GM21529 (cell line): ENCODE data around the gene ARMC9.
"Not testable (repeated sequence)": the region's sequence is repeated elsewhere in the genome, so short reads cannot be mapped to it uniquely, and the experiment has no call there.

Experiments used
- ATAC-seq: cut with Tn5 transposase; IDR thresholded peaks from one replicate; pipeline ENCODE4 v1.9.1; 2021; ENCODE audit not compliant: unreplicated experiment

Gene ARMC9

DNA sequence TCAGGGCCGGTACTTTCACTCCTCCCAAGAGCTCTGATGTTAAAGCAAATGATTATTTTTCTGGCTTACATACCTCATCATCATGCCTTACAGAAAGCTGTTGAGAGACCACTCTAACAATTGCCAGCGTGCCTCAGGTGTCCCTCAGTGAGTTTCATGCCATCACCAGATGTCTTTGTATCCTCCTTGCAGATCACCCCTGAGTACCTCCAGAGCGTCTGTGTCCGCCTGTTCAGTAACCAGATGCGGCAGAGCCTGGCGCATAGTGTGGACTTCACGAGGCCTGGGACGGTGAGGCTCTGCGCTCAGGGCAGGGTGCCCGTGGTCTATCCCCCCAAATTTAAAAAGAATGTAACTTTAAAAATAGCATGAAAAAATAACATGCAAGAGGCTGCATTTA, 41.3 kb downstream of the ARMC9 start:
- no peak for ATAC-seq

DNA sequence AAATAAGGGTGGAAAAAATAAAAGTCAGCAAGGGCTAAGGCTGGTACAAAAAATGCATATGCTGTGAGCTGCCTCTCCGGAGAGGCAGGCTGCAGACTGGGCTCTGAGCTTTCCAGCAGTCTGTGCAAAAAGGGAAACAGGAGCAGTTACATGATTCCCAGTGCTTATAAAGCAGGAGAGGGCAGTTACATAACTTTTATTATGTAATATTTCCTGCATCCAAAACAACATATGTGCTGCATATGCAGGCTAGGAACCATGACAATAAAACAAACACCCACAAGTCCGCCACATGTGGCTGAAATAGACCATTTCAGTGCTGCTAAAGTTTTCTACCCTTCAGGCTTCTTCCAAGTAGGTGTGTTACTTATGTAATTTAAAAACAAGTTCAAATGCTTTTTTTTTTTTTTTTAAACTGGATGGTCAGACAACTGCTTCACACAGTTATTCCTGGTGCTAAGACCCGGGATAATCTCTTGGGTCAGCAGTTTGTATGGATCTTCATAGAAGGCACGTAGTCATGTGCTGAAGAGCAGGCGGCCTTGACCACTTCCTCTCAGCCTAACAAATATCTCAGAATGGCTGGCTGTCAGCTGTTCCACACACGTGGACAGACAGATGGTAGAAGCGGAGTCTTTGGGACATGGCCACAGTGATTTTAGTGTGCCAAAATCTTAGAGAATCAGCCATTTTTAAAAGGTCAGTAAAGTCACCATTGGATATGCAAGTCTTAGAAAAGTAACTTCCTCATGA, 43.5 kb downstream of the ARMC9 start:
- ATAC-seq, result no peak

DNA sequence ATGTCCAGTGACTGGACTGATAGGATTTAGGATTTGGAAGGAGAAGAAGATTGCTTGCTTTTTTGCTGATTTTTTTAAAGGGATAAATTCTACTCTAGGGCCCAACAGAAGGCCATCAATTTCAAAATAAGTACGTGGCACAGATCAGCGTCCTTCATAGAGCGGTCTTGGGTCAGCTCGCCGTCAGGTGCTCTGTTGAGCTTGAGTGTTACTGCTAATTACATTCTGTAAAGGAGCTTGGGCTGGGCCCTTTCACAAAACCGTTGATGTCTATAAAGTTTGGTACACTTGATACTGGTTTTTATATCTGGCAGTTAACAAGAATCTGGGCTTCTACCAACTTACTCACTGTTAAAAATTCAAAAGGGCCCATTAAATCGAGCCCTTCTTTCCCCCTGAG, 45.4 kb downstream of the ARMC9 start:
- no peak for ATAC-seq

DNA sequence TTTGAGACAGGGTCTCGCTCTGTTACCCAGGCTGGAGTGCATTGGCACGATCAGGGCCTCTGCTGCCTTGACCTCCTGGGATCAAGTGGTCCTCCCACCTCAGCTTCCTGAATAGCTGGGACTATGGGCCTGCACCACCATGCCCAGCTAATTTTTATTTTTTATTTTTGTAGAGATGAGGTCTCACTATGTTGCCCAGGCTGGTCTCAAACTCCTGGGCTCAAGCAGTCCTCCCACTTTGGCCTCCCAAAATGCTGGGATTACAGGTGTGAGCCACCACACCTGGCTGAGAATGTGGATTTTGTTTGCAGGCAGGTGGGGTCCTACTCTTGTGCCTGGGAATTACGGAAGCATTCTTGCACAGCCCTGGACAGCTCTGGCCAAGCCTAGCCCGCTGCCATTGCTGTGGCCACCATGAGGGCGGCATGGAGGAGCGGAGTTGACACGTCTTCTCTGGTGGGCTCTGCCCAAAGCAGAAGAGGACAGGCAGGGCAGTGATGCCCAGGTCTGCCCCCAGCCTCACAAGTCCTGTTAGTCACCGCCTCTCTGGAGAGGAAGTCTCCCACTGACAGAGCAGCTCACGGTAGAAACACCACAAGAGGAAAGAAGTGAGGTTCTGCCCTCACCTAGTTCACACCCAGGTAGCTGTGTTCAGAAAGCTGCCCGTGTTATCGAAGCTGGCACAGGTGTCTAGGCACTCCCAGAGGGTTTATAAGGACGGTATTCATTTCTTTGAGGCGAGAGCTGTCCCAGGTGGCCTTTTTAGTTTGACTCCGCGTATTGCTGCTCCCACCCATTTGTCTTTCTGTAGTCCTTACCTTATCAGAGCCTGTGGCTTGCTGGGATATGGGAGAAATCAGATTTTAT, 46.2 kb downstream of the ARMC9 start:
- no peak for ATAC-seq

DNA sequence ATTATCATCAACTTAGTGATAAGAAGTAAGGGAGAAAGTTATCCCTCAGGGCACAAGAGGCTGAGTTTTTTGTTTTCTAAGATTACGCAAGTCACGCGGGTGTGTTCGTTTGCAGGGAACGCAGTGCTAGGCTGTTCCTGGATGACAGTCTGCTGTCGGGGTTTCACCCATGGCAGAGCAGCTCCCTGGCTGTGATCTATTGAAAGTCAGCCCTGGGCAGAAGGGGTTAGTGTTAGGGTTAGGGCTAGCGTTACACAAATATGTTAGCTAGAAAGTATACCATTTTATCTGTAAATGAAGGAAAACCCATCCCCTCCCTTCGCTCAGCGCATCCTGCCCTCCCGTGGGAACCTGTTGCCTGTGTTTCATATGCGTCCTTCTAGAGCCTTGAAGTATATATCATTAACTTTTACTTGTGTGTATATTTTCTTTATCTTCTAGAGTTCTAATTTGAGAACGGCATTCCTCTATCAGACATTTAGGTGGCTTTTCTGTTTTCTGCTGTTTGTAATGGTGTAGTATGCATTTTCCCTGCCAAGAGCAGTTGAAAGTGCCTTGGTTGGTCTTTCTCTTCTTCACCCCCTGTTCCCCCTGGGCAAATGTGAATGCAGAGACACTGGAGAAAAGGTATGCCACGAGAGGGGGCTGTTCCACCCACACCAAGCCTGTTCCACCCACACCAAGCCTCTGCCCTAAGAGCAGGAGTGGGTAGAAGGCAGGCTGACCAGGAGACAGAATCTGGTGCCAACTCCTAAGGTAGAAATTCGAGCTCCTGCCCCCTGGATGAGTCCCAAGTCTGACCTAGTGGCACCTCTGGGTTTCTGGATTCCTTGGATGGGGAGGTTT, 47.0 kb downstream of the ARMC9 start:
- ATAC-seq, result no peak

DNA sequence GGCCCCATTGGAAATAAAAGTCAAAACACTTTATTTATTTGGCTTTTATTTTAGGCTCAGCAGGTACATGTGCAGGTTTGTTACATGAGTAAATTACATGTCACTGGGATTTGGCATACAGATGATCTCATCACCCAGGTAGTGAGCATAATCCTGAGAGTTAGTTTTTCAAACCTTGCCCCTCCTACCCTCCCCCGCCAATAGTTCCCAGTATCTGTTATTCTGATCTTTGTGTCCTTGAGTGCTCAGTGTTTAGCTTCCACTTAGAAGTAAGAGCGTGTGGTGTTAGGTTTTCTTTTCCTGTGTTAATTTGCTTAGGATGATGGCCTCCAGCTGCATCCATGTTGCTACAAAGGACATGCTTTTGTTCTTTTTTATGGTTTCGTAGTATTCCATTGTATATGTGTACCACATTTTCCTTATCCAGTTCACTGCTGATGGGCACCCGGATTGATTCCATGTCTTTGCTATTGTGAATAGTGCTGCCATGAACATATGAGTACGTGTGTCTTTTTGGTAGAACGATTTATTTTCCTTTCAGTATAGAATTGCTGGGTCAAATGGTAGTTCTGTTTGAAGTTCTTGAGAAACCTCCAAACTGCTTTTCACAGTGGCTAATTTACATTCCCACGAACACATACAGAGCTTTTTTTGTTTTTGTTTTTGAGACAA, 47.9 kb downstream of the ARMC9 start:
- ATAC-seq, result no peak

DNA sequence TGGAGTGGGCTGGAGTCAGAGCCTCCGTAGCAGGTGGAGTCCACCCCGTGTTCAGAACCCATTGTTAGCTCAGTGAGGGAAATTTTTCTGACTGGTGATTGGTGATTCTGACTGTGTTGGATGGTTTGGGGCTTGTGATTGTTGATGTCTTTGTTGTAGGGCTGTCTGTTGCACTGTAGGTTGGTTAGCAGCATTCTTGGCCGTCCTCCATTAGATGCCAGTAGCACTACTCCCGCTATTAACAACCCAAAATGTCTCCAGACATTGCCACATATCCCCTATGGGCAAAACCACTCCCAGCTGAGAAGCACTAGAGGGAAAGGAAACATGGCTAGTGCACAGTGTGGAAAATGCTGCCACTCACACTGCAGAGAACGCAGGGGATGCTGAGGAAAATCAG, 51.7 kb downstream of the ARMC9 start:
- ATAC-seq, result no peak

DNA sequence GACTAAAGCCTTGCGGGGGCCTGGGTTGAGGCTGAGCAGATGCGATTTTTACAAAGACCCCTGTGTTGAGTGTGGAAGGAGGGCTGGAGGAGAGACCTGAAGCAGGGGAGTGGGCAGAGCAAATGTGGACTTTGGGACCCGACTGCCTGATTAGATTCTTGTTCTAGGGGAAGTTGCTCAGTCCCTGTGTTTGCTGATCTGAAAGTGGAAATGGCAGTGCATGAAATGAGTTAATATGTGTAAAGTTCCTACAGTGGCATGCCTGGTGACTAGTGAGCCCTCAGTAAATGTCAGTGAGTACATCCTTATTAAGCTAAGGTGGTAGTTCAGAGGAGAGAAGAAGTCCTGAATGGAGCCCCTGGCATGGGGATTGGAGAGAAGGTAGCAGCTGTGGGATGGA, 52.3 kb downstream of the ARMC9 start:
- ATAC-seq, result no peak

DNA sequence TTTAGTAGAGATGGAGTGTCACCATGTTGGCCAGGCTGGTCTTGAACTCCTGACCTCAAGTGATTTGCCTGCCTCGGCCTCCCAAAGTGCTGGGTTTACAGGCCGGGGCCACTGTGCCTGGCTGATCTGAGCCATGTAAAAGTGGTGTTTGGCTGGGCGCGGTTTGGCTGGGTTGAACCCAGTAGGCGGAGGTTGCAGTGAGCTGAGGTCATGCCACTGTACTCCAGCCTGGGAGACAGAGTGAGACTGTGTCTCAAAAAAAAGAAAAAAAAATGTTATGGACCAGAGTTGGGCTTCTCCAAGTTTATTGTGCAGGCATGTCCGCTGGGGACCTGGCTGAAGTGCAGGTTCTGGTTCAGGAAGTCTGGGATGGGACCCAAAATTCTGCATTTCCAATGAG, 54.9 kb downstream of the ARMC9 start:
- ATAC-seq, result not testable (repeated sequence)

DNA sequence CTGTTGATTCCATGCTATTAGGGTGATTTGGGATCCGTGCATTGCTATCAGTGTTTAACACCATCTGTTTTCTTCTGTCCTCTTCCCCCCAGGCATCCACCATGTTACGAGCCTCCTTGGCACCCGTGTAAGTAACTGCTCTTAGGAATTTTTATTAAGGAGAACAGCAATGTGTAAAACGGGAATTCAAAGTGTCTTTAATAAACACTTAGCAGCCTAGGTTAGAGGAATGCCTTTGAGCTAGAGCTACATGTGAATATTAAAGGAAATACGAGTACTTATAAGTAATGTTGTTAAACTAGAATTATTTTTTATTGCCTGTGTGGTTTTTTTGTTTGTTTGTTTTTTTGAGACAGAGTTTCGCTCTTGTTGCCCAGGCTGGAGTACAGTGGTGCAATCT, 58.1 kb downstream of the ARMC9 start:
- ATAC-seq, result no peak

DNA sequence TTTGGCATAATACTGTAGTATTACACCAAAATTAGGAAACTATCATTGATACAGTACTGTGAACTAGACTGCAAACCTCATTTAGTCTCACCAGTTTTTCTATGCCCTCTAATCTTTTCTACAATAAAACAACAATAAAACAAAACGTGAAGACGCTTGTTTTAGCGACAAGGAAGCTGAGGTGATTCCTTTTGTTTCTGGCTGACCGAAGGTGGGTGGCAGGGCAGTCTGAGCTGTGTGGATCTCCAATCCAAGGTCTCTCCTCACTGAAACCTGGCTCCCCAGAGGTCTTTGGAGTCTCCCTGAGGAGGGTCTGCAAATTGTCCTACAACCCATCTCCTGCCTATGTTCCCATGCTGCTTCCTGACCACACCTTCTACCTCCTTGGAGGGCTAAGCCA, 59.3 kb downstream of the ARMC9 start:
- no peak for ATAC-seq

DNA sequence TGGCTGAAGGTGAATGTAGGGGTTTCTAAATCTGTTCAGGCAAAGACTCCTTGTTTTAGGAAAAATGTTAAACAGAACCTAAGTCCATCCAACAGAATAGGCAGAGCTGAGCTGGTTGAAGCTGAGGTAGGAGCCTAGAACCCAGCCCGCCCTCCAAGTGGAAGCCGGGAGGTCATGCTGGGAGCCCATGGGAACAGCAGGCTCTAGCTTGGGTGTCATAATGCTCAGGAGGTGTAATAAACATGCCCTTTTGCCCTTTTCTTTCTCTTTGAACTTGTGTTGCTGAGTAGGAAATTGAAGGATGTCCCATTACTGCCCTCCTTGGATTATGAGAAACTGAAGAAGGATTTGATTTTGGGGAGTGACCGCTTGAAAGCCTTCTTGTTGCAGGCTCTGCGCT, 60.3 kb downstream of the ARMC9 start:
- no peak for ATAC-seq

DNA sequence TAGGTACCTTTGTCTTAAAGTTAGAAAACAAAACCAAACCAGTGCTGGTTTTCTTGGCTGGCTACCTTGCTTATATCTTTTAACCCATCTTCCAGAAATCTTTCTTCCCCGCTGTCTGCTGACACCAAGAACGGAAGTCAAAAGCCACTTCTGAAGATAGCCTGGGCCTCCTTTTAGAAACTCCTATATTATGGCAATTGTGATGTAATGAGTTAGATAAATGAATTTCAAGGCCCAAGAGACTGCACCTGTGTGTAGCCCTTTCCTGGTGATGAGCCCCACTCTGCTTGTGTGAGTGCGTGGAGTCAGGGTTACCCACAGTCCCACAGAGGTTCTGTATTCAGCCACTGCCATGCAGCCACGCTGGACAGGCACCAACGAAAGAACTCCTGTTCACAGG, 60.7 kb downstream of the ARMC9 start:
- no peak for ATAC-seq

DNA sequence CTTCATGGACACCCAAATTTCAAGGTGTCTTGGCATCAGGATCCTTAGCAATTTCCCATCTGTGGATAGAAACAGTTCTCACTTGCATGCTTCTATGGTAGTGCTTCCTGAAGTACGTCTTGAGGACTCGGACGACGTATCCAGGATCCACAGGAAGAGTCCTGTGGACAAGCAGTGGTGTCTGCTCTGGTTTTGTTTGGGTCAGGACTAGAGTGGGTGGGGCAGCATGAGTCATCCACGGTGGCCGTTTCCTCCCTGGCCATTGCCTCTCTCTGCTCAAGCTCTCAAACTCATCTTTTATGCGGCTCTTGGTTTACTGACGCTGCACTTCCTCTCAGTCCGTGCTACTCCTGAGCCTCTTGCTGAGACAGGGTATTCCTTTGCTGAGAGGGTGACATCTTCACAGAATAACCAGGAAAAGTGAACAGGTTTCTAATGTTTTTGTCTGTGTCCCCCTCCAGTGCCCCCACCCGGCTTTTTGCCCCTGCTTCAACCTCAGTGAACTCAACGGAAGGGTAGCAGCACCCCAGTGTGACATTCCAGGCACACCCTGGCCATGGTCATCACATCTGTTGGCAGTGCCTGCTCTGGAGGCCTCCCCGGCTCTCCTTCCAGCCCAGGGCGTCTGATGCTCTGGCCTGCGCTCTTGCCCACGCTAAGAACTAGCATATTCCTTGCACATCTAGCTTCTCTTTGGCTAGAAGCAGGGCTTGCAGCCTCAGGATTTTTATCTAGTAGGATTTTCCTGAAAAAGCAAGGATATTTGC, 62.2 kb downstream of the ARMC9 start:
- no peak for ATAC-seq

DNA sequence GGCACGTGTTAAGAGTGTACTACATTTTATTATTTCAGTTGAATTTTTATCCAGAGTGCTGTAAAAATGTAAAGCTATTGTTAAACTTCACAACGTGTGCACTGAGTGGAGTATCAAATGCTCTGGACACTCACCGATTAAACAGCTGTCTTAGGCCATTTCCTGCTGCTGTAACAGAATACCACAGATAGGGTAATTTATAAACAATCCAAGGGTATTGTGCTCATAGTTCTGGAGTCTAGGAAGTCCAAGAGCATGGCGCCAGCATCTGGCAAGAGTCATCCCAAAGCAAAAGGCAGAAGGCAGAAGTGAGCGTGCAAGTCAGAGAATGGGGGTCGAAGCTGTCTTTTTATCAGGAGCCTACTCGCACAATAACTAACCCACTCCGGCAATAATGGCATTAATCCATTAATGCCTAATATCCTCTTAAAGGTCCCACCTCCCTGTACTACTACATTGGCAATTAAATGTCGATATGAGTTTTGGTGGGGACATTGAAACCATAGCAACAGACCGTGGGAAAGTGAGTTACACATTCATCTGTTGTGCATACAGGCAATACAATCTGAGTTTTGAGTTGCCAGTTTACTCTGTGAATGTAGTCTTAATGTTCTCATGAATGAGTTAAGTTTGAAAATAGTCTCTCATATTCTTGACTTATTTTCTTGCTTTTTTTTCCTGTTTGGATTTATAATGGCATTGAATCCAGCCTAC, 64.8 kb downstream of the ARMC9 start:
- no peak for ATAC-seq

DNA sequence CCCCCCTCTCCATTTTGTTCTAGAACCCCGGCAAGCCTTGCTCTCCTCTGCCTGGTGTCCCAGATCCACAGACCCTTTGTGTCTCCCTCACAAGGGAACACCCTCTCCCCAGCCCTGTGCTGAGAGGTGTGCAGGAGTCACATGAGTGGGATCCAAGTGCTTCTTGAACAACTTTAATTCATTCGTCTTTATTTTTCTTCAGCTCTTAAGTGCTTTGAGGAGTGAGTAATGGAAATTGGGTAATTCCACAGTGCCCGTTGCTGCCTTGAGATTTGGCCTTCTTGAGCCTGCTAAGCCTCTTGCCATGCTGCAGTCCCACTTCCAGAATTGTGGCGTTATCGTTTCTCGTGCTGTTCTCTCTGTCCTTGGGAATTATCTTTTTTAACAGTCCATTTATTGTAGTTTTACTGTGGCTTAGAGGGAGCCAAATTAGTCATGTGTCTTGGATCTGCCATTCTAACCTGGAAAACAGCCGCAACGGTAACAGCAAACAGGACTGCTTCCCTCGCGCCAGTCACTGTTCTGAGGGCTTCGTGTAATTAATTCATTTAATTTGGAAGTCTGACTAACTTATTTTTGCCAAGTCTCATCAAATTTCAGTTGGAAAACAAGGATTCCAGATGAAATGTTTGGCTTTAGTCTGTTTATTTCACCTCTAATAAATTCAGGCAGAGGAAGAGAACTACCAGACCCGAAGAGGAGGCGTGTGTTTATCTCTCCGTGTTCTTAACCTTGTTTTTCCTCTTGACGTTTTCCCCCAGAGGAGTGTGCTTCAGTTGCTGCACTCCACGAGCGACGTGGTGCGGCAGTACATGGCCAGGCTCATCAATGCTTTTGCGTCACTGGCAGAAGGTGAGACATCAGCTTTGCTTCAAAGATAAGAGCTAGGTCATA, 72.0 kb downstream of the ARMC9 start:
- ATAC-seq, result no peak

DNA sequence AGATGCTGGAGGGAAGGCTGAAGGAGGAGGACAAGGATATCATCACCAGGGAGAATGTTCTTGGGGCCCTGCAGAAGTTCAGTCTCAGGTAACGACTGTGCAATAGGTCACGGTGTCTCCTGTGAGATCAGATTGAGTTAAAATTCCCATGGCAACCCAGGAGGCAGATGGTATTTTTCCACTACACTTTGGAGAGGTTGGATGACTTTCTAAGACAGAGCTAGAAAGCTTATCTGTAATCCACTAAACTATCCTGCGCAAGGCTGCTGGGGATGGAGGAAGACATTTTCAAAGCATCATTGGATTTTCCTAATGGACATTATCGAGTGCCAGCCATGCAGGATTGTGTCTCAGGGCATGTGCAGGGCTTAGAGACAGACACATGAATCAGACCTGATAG, 74.6 kb downstream of the ARMC9 start:
- ATAC-seq, result no peak

DNA sequence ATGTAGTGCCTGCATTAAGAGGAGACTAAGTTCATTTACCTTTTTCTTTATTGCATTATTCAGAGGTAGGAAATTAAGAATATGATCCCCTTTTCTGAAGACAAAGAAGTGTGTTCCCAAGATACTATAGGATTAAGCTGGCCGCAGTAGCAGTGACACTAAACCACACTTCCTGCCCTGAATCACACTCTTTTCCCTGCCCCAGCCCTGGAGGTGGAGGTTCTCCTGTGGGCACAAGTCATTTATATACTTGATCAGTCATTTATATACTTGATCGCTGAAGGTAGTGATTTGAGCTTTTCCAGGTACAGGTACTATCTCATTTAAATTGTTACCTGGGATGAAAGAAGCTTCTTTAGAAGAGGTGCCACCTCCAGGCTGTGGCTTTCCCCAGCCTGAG, 78.6 kb downstream of the ARMC9 start:
- no peak for ATAC-seq

DNA sequence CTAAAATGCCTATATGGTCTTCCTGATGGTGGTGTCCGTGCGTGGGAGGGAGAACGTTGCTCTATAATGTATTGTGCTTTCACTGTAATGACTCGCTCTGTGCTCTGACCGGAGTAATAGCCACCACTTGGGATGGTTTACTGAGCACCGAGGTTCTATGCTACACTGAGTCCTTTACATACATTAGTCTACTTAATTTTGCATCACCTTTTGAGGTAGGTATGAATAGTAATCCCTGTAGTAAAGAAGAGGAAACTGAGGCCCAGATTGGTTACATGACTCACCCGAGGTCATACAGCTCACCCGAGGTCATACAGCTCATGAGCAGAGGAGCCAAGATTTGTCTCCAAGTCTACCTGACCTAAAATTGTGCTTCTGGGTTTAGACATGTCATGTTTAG, 79.5 kb downstream of the ARMC9 start:
- no peak for ATAC-seq
